ENCODE results near the gene ACTG1. TPM values are rescaled to one million over a fixed set of nuclear protein-coding genes. Genes with fewer than 3 reads are reported as not detected.
A peak's percentile ranks its signal among the peaks of the same experiment; 100 is the strongest.

Gene ACTG1
- total RNA-seq, 1 experiment from 2014 or later, result 2,327 TPM

DNA sequence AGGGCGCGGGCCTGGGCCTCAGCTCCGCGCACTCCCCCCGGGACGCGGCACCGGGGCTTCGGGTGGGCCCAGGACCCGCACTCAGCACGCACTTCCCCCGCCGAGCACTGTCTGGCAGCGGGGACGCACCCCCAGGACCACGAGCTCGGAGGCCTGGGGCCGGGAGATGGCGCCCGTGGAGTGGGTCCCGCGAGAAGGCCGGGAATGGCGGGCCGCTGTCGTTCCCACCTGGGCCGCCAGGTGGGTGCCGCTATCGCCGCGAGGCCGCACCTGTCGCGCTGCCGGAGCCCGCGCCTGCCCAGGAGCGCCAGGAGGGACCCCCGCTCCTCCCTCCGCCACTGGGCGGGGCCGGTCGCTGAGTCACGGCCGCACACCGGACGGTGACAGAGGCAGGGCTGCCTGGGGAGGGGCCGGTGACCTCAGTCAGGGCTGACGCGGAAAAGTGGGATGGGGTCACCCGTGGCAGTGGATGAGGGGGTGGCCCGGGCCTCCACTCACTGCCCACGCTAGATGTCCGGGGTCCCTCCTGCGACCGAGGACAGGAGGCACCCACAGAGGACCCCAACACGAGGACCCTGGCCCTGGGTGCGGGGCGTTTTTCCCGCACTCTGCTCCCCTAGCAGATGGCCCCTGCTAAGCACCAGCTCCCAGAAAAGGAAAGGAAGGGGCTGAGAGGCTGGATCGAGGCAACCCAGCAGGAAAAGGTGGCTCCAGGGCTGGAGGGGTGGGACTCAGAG is 6.9 kb upstream of the ACTG1 start:
- H3K9me3 Mint-ChIP-seq (ENCODE audit: low read depth, unreplicated experiment), result no peaks in the 10 kb centered on the region
- H3K4me3 Mint-ChIP-seq (ENCODE audit: low read depth, unreplicated experiment), result peak overlapping the region; percentile 76
- peak overlapping the region; percentile 71 for H3K27ac Mint-ChIP-seq (ENCODE audit: unreplicated experiment)
- H3K27me3 Mint-ChIP-seq (ENCODE audit: unreplicated experiment), result peaks cover 3% of the 10 kb centered on the region
- TF ChIP-seq, protein P1, sequence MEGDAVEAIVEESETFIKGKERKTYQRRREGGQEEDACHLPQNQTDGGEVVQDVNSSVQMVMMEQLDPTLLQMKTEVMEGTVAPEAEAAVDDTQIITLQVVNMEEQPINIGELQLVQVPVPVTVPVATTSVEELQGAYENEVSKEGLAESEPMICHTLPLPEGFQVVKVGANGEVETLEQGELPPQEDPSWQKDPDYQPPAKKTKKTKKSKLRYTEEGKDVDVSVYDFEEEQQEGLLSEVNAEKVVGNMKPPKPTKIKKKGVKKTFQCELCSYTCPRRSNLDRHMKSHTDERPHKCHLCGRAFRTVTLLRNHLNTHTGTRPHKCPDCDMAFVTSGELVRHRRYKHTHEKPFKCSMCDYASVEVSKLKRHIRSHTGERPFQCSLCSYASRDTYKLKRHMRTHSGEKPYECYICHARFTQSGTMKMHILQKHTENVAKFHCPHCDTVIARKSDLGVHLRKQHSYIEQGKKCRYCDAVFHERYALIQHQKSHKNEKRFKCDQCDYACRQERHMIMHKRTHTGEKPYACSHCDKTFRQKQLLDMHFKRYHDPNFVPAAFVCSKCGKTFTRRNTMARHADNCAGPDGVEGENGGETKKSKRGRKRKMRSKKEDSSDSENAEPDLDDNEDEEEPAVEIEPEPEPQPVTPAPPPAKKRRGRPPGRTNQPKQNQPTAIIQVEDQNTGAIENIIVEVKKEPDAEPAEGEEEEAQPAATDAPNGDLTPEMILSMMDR (IDR thresholded peaks at IDR 0.05; ENCODE audit: unreplicated experiment), result peak; percentile 86
- peak; percentile 96 for DNase-seq
- peaks cover 53% of the 10 kb centered on the region for H3K36me3 Mint-ChIP-seq (ENCODE audit: insufficient read depth, unreplicated experiment)
- intact Hi-C loops (cut with micrococcal nuclease; ENCODE audit: unreplicated experiment), result loop anchor here (10.0 kb wide), 1 partner anchor 475 kb away; no protein-coding TSS in a partner anchor
- BruUV-seq (replicated peaks), result no TSS peak
- CTCF ChIA-PET, result interaction anchor here (0.7 to 1.3 kb wide), 2 partner anchors 33 to 35 kb away, joined by 3 to 6 read pairs; no protein-coding TSS in a partner anchor
- H3K4me1 Mint-ChIP-seq (ENCODE audit: low read depth, unreplicated experiment), result peaks cover 17% of the 10 kb centered on the region

GRCh38 chr17:81518785-81519283 is 6.2 kb upstream of the ACTG1 start:
- CTCF ChIA-PET, result interaction anchor here (0.7 to 1.4 kb wide), 5 partner anchors 11 to 296 kb away, joined by 3 to 6 read pairs (median 5); partner anchors contain the start of gene CEP131

DNA sequence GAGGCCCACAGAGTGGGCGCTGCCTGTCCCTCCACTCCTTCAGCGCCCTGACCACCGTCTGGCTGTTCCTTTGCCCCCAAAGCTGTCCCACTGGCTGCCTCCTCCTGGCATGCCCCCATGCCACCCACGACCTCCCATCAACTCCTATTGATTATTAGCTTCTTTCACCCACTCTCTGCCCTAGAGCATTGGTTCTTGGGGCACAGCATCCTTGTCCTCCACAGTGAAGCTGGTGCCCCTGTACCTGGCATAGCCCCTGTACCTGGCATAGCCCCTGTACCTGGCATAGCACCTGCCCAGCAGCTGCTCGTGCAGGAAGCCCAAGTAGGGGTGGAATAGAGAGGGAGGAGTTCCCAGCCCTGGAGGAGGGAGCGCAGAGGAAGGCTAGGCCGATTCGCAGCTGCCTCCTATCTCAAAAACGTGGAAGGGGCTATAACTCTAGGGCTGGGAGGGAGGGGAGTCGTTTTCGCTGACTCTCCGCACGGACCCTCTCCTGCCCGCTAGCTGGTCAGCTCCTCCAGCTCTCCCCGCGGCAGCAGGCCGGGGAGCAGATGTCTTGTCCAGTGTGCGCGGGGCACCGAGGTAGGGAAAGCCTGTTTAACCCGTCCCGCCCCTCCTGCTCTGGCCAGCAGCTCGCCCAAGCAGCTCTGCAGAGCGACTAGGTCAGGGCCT is 5.7 kb upstream of the ACTG1 start:
- Mint-ChIP-seq H3K4me3 (ENCODE audit: low read depth, unreplicated experiment) (peak overlapping the region; percentile 76), H3K9me3 (ENCODE audit: low read depth, unreplicated experiment) (no peaks in the 10 kb centered on the region), H3K27me3 (ENCODE audit: unreplicated experiment) (no peaks in the 10 kb centered on the region), H3K27ac (ENCODE audit: unreplicated experiment) (peak overlapping the region; percentile 88), H3K4me1 (ENCODE audit: low read depth, unreplicated experiment) (peaks cover 17% of the 10 kb centered on the region), H3K36me3 (ENCODE audit: insufficient read depth, unreplicated experiment) (peaks cover 65% of the 10 kb centered on the region)
- TF ChIP-seq, protein P1 (IDR thresholded peaks at IDR 0.05; ENCODE audit: unreplicated experiment), result no peak
- CTCF ChIA-PET, result interaction anchor here (0.6 to 1.4 kb wide), 5 partner anchors 11 to 295 kb away, joined by 3 to 6 read pairs (median 5); partner anchors contain the start of gene CEP131
- intact Hi-C loops (cut with micrococcal nuclease; ENCODE audit: unreplicated experiment), result loop anchor here (10.0 kb wide), 1 partner anchor 473 kb away; no protein-coding TSS in a partner anchor
- peak; percentile 58 for DNase-seq
- BruUV-seq (replicated peaks), result no TSS peak

More at GRCh38 chr17:81518785-81519283, 6.2 kb upstream of the ACTG1 start:
- peak; percentile 74 for DNase-seq
- H3K4me1 Mint-ChIP-seq (ENCODE audit: low read depth, unreplicated experiment), result peaks cover 17% of the 10 kb centered on the region
- peak overlapping the region; percentile 76 for H3K4me3 Mint-ChIP-seq (ENCODE audit: low read depth, unreplicated experiment)
- H3K27ac Mint-ChIP-seq (ENCODE audit: unreplicated experiment), result peak overlapping the region; percentile 88
- H3K27me3 Mint-ChIP-seq (ENCODE audit: unreplicated experiment), result no peaks in the 10 kb centered on the region
- intact Hi-C loops (cut with micrococcal nuclease; ENCODE audit: unreplicated experiment), result loop anchor here (10.0 kb wide), 1 partner anchor 474 kb away; no protein-coding TSS in a partner anchor
- peaks cover 59% of the 10 kb centered on the region for H3K36me3 Mint-ChIP-seq (ENCODE audit: insufficient read depth, unreplicated experiment)
- TF ChIP-seq, protein P1 (IDR thresholded peaks at IDR 0.05; ENCODE audit: unreplicated experiment), result no peak
- H3K9me3 Mint-ChIP-seq (ENCODE audit: low read depth, unreplicated experiment), result no peaks in the 10 kb centered on the region
- no TSS peak for BruUV-seq (replicated peaks)

DNA sequence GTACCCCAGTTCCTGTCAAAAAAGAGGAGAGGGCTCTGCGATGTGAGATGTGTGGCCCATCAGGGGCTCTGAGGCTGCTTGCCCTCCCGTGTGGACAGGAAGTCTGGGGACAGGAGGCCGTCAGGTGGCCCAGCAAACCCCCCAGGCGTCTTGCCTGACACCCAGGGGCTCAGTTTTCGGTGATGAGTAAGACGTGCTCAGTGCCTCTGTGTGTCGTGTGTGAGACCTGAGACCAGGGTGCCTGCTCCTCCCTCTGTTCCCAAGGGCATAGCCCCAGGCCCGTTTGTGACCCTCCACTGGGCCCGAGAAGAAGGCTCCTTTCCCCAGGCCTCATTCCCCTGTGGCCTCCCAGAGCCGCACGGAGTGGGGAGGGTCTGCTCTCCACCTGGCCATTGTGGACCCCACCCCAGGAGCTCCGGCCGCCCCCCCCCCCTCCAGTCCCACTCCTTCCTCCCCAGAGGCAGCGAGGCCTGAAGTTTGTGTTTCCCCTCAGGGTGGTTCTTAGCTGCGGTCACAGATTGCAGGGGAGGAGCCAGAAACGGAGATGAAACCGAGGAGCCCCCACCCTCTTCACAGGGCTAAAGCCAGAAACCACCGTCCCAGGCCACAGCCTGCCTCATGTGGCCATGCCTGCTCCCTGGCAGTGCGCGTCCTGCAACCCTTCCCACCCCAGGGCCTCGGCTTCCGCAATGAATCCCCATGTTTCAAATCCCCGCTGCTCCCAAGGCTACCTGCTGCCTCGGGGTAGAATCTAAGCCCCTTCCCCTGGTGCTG is 4.9 kb upstream of the ACTG1 start:
- intact Hi-C loops (cut with micrococcal nuclease; ENCODE audit: unreplicated experiment), result loop anchor here (10.0 kb wide), 1 partner anchor 473 kb away; no protein-coding TSS in a partner anchor
- BruUV-seq (replicated peaks), result no TSS peak

More for the DNA sequence above, 4.9 kb upstream of the ACTG1 start:
- TF ChIP-seq, protein P1 (IDR thresholded peaks at IDR 0.05; ENCODE audit: unreplicated experiment), result no peak
- CTCF ChIA-PET, result interaction anchor here (0.6 to 1.4 kb wide), 3 partner anchors 35 to 82 kb away, joined by 3 to 6 read pairs (median 3); no protein-coding TSS in a partner anchor
- H3K9me3 Mint-ChIP-seq (ENCODE audit: low read depth, unreplicated experiment), result no peaks in the 10 kb centered on the region
- DNase-seq, result no peak
- peaks cover 72% of the 10 kb centered on the region for H3K36me3 Mint-ChIP-seq (ENCODE audit: insufficient read depth, unreplicated experiment)
- peak overlapping the region; percentile 88 for H3K27ac Mint-ChIP-seq (ENCODE audit: unreplicated experiment)
- peaks cover 17% of the 10 kb centered on the region for H3K4me1 Mint-ChIP-seq (ENCODE audit: low read depth, unreplicated experiment)
- no peaks in the 10 kb centered on the region for H3K27me3 Mint-ChIP-seq (ENCODE audit: unreplicated experiment)
- H3K4me3 Mint-ChIP-seq (ENCODE audit: low read depth, unreplicated experiment), result peak overlapping the region; percentile 100

All from Calu3 (cell line).